GM03348 (cell line): ENCODE results near the gene SFMBT2.
A peak's percentile ranks its signal among the peaks of the same experiment; 100 is the strongest.

Experiments
- DNase-seq: peaks from one replicate; pipeline ENCODE4 v3.0.0; 2012; ENCODE audit warnings: low spot score

SFMBT2 gene

GRCh38 chr10:7410862-7411670 lies at the start of gene SFMBT2:
SFMBT2 (minus strand) TSS chr10:7411034; CDS start chr10:7381898, 29,136 bp downstream.
- DNase-seq: peak; percentile 94

GRCh38 chr10:7460006-7460405 lies 49.2 kb upstream of the SFMBT2 start:
- no peak for DNase-seq

GRCh38 chr10:7458556-7458955 lies 47.7 kb upstream of the SFMBT2 start:
- peak; percentile 14 for DNase-seq

GRCh38 chr10:7457478-7458316 lies 46.9 kb upstream of the SFMBT2 start:
- no peak for DNase-seq

- DNase-seq: no peak
Observed at GRCh38 chr10:7449063-7449695, 38.3 kb upstream of the SFMBT2 start.

- DNase-seq: no peak
Observed at GRCh38 chr10:7445474-7446185, 34.8 kb upstream of the SFMBT2 start.

GRCh38 chr10:7444551-7445121 lies 33.8 kb upstream of the SFMBT2 start:
- DNase-seq: no peak

- no peak for DNase-seq
Observed at GRCh38 chr10:7443036-7443435, 32.2 kb upstream of the SFMBT2 start.

- DNase-seq: no peak
Observed at GRCh38 chr10:7441403-7442147, 30.7 kb upstream of the SFMBT2 start.

GRCh38 chr10:7439696-7440095 lies 28.9 kb upstream of the SFMBT2 start:
- DNase-seq: no peak

GRCh38 chr10:7438196-7438986 lies 27.6 kb upstream of the SFMBT2 start:
- no peak for DNase-seq

- no peak for DNase-seq
Observed at GRCh38 chr10:7436490-7437100, 25.8 kb upstream of the SFMBT2 start.

GRCh38 chr10:7435674-7436073 lies 24.8 kb upstream of the SFMBT2 start:
- no peak for DNase-seq

- DNase-seq: no peak
Observed at GRCh38 chr10:7434378-7434777, 23.5 kb upstream of the SFMBT2 start.

- no peak for DNase-seq
Observed at GRCh38 chr10:7433861-7434260, 23.0 kb upstream of the SFMBT2 start.

- no peak for DNase-seq
Observed at GRCh38 chr10:7432884-7433726, 22.3 kb upstream of the SFMBT2 start.

- no peak for DNase-seq
Observed at GRCh38 chr10:7428673-7429350, 18.0 kb upstream of the SFMBT2 start.

- no peak for DNase-seq
Observed at GRCh38 chr10:7426349-7426748, 15.5 kb upstream of the SFMBT2 start.
